ENCODE results near the gene SGMS1. TPM values are rescaled to one million over a fixed set of nuclear protein-coding genes. Genes with fewer than 3 reads are reported as not detected.

Gene SGMS1
- polyA plus RNA-seq, 1 of the 3 experiments (the other 2 are of a cell fraction), result 6.3 TPM

GRCh38 chr10:50605269-50605950, 18.3 kb downstream of the SGMS1 start:
- Histone ChIP-seq H3K9me2 (no peaks in the 10 kb centered on the region), H3K9ac (peak overlapping the region; percentile 35; the same call in 1 of the 2 replicates), H3K4me1 (ENCODE audit: control insufficient read depth in 1 of 2, insufficient read depth in 2 of 2, low read depth in 1 of 2, low read length in 1 of 2) (peaks cover 18 to 24% of the 10 kb centered on the region in 2 experiments), H3K4me3 (ENCODE audit: low read depth in 2 of 2, low read length in 1 of 2) (peak overlapping the region in 1 of 2 experiments; percentile 51; a peak in 2 of 4 replicates), H3K9me3 (no peaks in the 10 kb centered on the region), H3K27ac (ENCODE audit: low read depth in 2 of 2, low read length in 1 of 2) (peak overlapping the region; percentile 83 to 92), H4K20me1 (ENCODE audit: insufficient read depth) (no peaks in the 10 kb centered on the region; the same call in 1 of the 2 replicates), H3K27me3 (ENCODE audit: insufficient read depth) (no peaks in the 10 kb centered on the region), H3K4me2 (peak overlapping the region; percentile 80), H3K36me3 (replicated peaks in 1 of 2; ENCODE audit: control insufficient read depth in 1 of 2, insufficient read depth in 2 of 2, low read length in 1 of 2) (no peaks in the 10 kb centered on the region), H3K79me2 (ENCODE audit: insufficient read depth) (peaks cover 21% of the 10 kb centered on the region; the same call in 1 of the 2 replicates), H2AFZ (ENCODE audit: low read depth) (no peak overlapping the region), H3F3A (replicated peaks; ENCODE audit: insufficient read depth) (peaks cover 44% of the 10 kb centered on the region)
- CTCF ChIA-PET, result interaction anchor here (0.6 to 1.2 kb wide), 2 partner anchors 17 to 48 kb away, joined by 3 to 6 read pairs; no protein-coding TSS in a partner anchor
- WGBS (ENCODE audit: low lambda C conversion rate), result 20% methylated on average over 1 of the region's 1 CpG
- DNase-seq, result no peak
- TF ChIP-seq SIN3A (IDR thresholded peaks at IDR 0.05; ENCODE audit: borderline replicate concordance, low read depth, low read length) (peak; percentile 92), FOXM1 (IDR thresholded peaks at IDR 0.05; ENCODE audit: low read depth) (peak; percentile 71; the same call in 1 of the 2 replicates), RCOR1 (IDR thresholded peaks at IDR 0.05; ENCODE audit: low read length) (no peak), JUND (IDR thresholded peaks at IDR 0.05) (peak; percentile 79), EP300 (IDR thresholded peaks at IDR 0.05; ENCODE audit: borderline replicate concordance in 1 of 2, low read depth in 1 of 2, low read length in 1 of 2) (peak in 1 of 2 experiments; percentile 55; a peak in 1 of 4 replicates), TEAD4 (IDR thresholded peaks at IDR 0.05; ENCODE audit: borderline replicate concordance, insufficient read depth) (peak; percentile 88), GATA2 (CRISPR knock-in tag; IDR thresholded peaks at IDR 0.05) (no peak), EZH2phosphoT487 (IDR thresholded peaks at IDR 0.05; ENCODE audit: borderline replicate concordance, low read depth) (no peak), MAX (IDR thresholded peaks at IDR 0.05; ENCODE audit: low read depth) (peak; percentile 62), CHD2 (IDR thresholded peaks at IDR 0.05; ENCODE audit: low read length, partially characterized antibody) (no peak), USF2 (IDR thresholded peaks at IDR 0.05; ENCODE audit: borderline replicate concordance, low read depth, low read length) (no peak), ELF1 (IDR thresholded peaks at IDR 0.05) (no peak), TCF12 (IDR thresholded peaks at IDR 0.05) (peak; percentile 89), PBX3 (IDR thresholded peaks at IDR 0.05) (peak; percentile 90), RXRA (IDR thresholded peaks at IDR 0.05; ENCODE audit: borderline replicate concordance, low read depth) (peak; percentile 86), RAD21 (IDR thresholded peaks at IDR 0.05; ENCODE audit: low read length) (no peak), NFIC (IDR thresholded peaks at IDR 0.05; ENCODE audit: borderline replicate concordance) (peak; percentile 94), GABPA (IDR thresholded peaks at IDR 0.05; ENCODE audit: low read depth) (no peak), FOSL2 (IDR thresholded peaks at IDR 0.05; ENCODE audit: borderline replicate concordance, low read depth) (peak; percentile 73; the same call in 1 of the 2 replicates), MEF2A (IDR thresholded peaks at IDR 0.05; ENCODE audit: borderline replicate concordance, low read depth) (0 out of 2 replicates have a peak, but pooled peaks have one; percentile 28), TAF1 (IDR thresholded peaks at IDR 0.05; ENCODE audit: borderline replicate concordance, low read depth, low read length) (peak; percentile 41; the same call in 1 of the 2 replicates), MXI1 (IDR thresholded peaks at IDR 0.05; ENCODE audit: low read depth, low read length) (no peak), YY1 (IDR thresholded peaks at IDR 0.05; ENCODE audit: low read depth) (no peak; the same call in 1 of the 2 replicates), FOXJ3 (CRISPR knock-in tag; IDR thresholded peaks at IDR 0.05) (no peak), POLR2AphosphoS5 (IDR thresholded peaks at IDR 0.05; ENCODE audit: low read depth, low read length) (peak; percentile 34; the same call in 1 of the 2 replicates), ZBTB33 (IDR thresholded peaks at IDR 0.05; ENCODE audit: borderline replicate concordance, low read depth) (0 out of 2 replicates have a peak, but pooled peaks have one; percentile 54)
- POLR2A ChIA-PET, result no interaction called here
